ENCODE data around the gene RBM47. TPM values are rescaled to one million over a fixed set of nuclear protein-coding genes. Genes with fewer than 3 reads are reported as not detected.

Gene RBM47
- total and polyA plus RNA-seq, 2 experiments from 2014 or later: 35.6 to 139 TPM

DNA sequence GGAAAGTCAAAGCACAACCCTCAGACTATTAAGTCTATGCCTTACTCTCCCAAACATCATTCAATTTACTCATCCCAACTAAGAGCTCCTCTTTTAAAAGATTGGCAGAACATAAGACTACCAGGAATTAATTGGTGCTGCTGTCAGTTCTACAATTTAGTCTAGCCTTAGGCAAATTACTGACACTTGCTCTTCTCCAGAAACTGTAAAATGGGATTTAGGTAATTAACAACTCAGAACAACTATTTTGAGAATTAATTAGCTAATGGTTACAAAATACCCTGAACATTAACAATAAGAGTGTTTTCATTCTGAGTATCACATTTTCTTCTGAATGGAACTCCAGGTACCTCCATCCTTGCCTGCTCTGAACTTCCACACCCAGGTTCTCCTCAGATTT lies 36.2 kb upstream of the RBM47 start:
- Histone ChIP-seq H3K4me1 (ENCODE audit: insufficient read depth) (peaks cover 26% of the 10 kb centered on the region), H3F3A (replicated peaks; ENCODE audit: low read depth) (0 out of 2 replicates have a peak, but pooled peaks cover 6% of the 10 kb centered on the region), H3K79me2 (replicated peaks; ENCODE audit: insufficient read depth) (no peaks in the 10 kb centered on the region), H3K27ac (ENCODE audit: low read depth) (no peak overlapping the region), H3K27me3 (ENCODE audit: insufficient read depth) (no peaks in the 10 kb centered on the region), H2AFZ (no peak overlapping the region), H4K20me1 (replicated peaks; ENCODE audit: insufficient read depth) (no peaks in the 10 kb centered on the region), H3K4me3 (no peak overlapping the region), H3K36me3 (ENCODE audit: insufficient read depth) (no peaks in the 10 kb centered on the region), H3K4me2 (no peak overlapping the region), H3K9me2 (ENCODE audit: insufficient read depth) (no peaks in the 10 kb centered on the region)
- Mint-ChIP-seq H3K27ac (no peak overlapping the region), H3K36me3 (ENCODE audit: low read depth) (no peaks in the 10 kb centered on the region), H3K9me3 (no peaks in the 10 kb centered on the region), H3K4me1 (peaks cover 19% of the 10 kb centered on the region), H3K27me3 (ENCODE audit: insufficient read depth, low read depth, poor library complexity) (peaks cover 2% of the 10 kb centered on the region), H3K4me3 (no peak overlapping the region)
- TF ChIP-seq JUNB (IDR thresholded peaks at IDR 0.05; ENCODE audit: unreplicated experiment): no peak
- no peak for TF ChIP-seq STAT1 (IDR thresholded peaks at IDR 0.05; ENCODE audit: unreplicated experiment)
- TF ChIP-seq EZH2phosphoT487 (IDR thresholded peaks at IDR 0.05; ENCODE audit: unreplicated experiment): no peak
- no peak for TF ChIP-seq EZH2 (IDR thresholded peaks at IDR 0.05; ENCODE audit: low read depth, unreplicated experiment)
- TF ChIP-seq POLR2AphosphoS5 (IDR thresholded peaks at IDR 0.05; ENCODE audit: low read depth): no peak
- TF ChIP-seq ETS1 (IDR thresholded peaks at IDR 0.05): no peak
- no peak for TF ChIP-seq ZNF331 (CRISPR knock-in tag; IDR thresholded peaks at IDR 0.05; ENCODE audit: low read depth)
- TF ChIP-seq ZNF462 (CRISPR knock-in tag; IDR thresholded peaks at IDR 0.05): no peak
- TF ChIP-seq ZNF114 (CRISPR knock-in tag; IDR thresholded peaks at IDR 0.05): no peak
- DNase-seq (ENCODE audit: low spot score): no peak
- ATAC-seq: no peak

All from GM23338 (cell line).